H1 (cell line): ENCODE measurements around the gene PAGE1. TPM values are rescaled to one million over a fixed set of nuclear protein-coding genes. Genes with fewer than 3 reads are reported as not detected.

ENCODE experiments used
- CBX5 ChIP-seq: fragments of 300-800, 300-1000 bp; sonication (generic); IDR thresholded peaks from 2 replicates; pipeline ENCODE4 v1.7.1; 2016; ENCODE audit warnings: antibody characterized with exemption, low read length, low read depth
- PHF8 ChIP-seq: fragments of 200-600 bp; sonication (generic); conservative IDR thresholded peaks from 2 replicates; pipeline ENCODE4 v1.7.1; 2012; ENCODE audit warnings: low read depth, mild to moderate bottlenecking, inconsistent platforms, low read length, moderate library complexity
- SUZ12 ChIP-seq: fragments of 200-600 bp; sonication (generic); IDR thresholded peaks from 2 replicates; pipeline ENCODE4 v1.6.1; 2012; ENCODE audit warnings: mild to moderate bottlenecking, inconsistent platforms, low read length, moderate library complexity, mixed read lengths
- polyA plus RNA-seq, 7 experiments: library from polyadenylated mRNA; depleted of rRNA in 3 of 7; stranded (reverse) in 5 of 7; unstranded in 2 of 7; fragments of >200 nt in 5 of 7; fragments of 200-250 nt in 2 of 7; gene quantifications; 1 replicate in 5 of 7; 2 replicates in 1 of 7; 4 replicates in 1 of 7; pipeline versions ENCODE4 v1.2.1 to v1.2.3, GENCODE V29; 2011 to 2013; ENCODE audit warnings: missing spikeins in 2 of 7, mixed read lengths in 2 of 7
- total RNA-seq: library from RNA; stranded (reverse); fragmentation: NEBNext Ultra II Directional; extraction: Animal tissue kit (Norgen Biotek cat#: 25700); gene quantifications from 2 replicates; pipeline ENCODE4 v1.2.1, GENCODE V29; 2021
- TF ChIP-seq, protein P1 (sequence below): IDR thresholded peaks from 2 replicates; pipeline ENCODE4 v1.6.1; 2012; ENCODE audit warnings: inconsistent platforms

Gene PAGE1
- total and polyA plus RNA-seq, 2 of the 8 experiments (the other 6 are each of a cell fraction or from before 2014, with no cell fraction given), result not detected

DNA sequence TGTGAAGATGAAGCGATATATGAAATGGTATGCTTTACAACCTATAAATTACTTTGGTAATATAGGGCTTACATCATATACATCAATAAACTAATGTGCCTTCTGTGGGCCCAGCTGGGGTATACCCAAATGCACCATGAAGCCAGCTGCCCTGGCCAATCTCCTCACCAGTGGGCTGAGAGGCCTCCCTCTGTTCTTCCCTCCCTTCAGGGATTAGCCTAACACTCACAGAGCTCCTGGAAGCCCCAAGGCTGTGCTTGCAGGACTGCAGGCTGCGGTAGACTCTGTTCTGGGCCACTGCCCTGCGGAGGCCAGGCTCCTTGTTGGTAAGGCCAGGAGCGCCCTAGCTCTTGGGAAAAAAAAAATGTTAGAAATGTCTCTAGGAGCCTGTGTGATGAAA lies 33.9 kb downstream of the PAGE1 start (continued):
- TF ChIP-seq PHF8 (no peak), SUZ12 (no peak), CBX5 (no peak)
- TF ChIP-seq, protein P1, sequence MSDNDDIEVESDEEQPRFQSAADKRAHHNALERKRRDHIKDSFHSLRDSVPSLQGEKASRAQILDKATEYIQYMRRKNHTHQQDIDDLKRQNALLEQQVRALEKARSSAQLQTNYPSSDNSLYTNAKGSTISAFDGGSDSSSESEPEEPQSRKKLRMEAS, result no peak
